GM19240 (cell line): Measurements from ENCODE around the gene USP44.
"Not testable (repeated sequence)": the region's sequence is repeated elsewhere in the genome, so short reads cannot be mapped to it uniquely, and the experiment has no call there.

Experiments
- DNase-seq: peaks from one replicate; pipeline ENCODE4 v3.0.0; 2011; ENCODE audit warnings: low spot score; ENCODE audit not compliant: insufficient read length

USP44 gene

DNA sequence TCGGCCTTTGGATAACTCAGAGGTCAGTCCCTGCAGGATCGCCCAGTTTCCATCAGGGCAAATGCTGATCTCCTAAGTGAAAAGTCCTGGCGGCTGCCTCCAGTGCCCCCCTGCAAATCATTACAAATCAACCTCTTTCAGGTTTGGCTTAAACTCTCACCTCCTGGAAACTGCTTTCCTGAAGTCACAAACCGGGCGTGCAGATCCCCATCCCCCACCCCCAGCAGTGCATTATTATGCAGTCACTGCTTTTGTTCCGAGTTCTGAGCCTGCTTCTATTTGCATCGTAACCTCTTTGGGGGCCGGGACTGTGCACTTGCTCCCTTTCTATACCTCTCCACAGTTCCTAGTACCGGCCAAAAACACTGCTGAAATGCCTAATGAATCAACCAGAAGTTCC, at the start of gene USP44:
Gene USP44, minus strand, starts transcription at position 172 of the 400 bp plus-strand sequence. CDS start 17,220 bp downstream, outside the sequence.
- DNase-seq = no peak

DNA sequence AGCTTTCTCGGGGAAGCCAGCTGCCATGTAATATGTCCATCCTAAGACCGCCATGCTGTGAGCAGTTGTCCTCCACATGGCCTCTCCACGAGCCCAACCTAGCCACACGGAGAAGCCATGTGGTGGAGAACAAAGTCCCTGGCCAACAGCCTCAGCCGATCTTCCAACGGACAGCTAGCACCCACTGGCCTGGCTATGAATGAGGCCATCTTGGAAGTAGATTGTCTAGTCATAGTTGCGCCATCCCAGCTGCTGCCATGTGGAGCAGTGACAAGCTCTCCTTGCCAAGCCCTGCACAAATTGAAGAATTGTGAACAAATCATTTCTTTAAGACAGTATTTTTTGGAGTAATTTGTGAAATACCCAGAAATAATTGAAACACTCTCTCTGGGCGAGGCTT, 49.3 kb upstream of the USP44 start:
- DNase-seq = no peak

DNA sequence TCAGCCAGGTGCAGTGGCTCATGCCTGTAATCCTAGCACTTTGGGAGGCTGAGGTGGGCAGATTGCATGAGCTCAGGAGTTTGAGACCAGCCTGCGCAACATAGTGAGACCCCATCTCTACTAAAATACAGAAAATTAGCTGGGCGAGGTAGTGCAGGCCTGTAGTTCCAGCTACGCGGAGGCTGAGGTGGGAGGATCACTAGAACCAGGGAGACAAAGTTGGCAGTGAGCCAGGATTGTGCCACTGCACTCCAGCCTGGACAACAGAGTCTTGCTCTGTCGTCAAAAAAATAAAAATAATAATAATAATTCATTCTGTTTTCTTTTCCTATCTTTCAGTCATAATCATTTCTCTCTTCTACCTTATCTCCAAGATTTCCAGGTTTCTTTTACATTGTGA, 48.6 kb upstream of the USP44 start:
- DNase-seq = no peak

- DNase-seq = no peak
Observed at GRCh38 chr12:95594136-95594535, 42.9 kb upstream of the USP44 start.

DNA sequence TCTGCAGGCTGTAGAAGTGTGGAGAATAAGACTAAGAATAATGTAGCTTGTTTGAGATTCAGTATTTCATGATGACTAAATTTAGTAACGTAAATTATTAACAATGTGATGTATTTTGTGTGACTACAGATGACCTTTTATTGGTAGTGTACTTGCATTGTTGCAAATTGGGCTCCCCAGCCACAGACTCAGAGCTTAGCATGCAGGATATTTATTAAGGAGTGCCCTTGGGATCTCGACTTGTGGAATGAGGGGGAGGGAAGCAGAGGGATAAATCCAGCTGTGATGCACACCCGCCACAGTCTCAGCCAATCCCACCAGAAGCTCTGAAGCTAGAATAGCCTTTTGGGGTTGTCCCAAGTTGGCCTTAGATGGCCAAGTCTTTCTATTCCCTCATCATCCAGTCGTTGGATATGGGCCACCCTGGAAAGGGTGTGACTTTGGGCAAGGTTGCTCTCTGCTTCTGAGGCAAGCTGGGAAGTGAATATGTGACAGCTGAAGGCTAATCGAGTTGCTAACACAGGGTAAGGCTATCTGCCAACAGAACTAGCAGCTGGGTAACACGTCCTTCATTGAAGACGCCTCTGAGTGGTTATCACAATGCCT, 42.1 kb upstream of the USP44 start:
- no peak for DNase-seq

GRCh38 chr12:95591731-95592130, 40.5 kb upstream of the USP44 start:
- DNase-seq = no peak

DNA sequence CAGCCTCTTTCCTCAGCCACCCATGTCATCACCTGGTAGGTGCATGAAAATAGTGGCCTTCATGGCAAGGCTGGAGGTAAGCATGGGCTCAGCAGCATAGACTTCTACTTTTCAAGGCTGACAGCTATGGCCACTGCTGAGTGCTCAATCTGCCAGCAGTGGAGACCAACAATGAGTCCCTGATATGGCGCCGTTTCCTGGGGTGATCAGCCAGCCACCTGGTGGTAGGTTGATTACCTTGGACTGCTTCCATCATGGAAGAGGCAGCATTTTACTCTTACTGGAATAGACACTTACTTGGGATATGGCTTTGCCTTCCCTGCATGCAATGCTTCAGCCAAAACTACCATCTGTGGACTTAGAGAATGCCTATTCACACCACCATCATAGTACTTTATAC, 39.5 kb upstream of the USP44 start:
- DNase-seq = no peak

DNA sequence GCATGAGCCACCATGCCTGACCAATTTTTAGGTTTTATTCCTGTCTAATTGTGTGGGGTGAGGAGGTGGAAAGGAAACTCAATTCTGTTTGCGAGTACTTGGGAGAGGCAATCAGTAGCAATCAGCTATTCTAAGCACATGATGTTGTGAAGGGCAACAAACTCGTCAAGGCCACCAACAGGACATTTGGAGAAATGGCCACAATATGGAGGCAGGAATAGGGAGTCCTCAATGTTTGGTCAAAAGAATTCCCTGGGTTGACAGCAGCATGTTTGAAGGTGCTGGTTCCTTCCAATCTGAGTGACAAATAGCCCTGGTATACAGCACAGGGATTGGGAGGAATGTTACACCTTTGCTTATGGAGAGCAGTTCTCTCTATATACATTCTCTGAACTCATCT, 32.7 kb upstream of the USP44 start:
- no peak for DNase-seq

DNA sequence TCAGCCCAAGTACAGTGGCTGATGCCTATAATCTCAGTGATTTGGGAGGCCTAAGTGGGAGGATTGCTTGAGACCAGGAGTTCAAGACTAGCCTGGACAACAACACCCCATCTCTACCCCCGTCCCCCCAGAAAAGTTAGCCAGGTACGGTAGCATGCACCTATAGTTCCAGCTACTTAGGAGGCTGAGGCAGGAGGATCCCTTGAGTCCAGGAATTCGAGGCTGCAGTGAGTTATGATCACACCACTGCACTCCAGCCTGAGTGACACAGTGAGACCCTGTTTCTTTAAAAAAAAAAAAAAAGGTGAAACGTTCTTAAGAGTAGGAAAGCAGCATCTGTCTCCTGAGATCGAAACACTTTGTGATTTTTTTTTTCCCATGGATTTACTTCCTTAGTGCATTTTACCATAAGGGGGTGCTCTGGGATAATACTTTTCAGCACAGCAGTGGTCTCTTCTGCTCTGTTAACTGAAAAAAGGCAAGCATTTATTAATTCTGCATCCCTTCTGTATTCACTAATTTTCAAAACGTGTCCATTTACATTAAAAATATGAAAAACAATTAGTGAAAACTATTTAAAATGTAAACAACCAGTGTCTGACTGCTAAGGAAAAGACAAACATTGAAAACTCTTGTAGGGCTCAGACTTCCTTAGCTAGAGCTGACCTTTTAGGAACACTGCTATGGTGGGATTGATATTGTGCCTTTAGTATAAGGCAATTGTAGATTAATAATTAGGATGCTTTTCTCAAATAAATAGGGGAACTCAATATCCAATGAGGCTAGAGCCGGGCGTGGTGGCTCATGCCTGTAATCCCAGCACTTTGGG, 31.2 kb upstream of the USP44 start:
- DNase-seq = no peak

- DNase-seq = no peak
Observed at GRCh38 chr12:95577820-95578219, 26.5 kb upstream of the USP44 start.

GRCh38 chr12:95574799-95575452, 23.6 kb upstream of the USP44 start:
- DNase-seq = no peak

- DNase-seq = no peak
Observed at GRCh38 chr12:95573951-95574576, 22.8 kb upstream of the USP44 start.

DNA sequence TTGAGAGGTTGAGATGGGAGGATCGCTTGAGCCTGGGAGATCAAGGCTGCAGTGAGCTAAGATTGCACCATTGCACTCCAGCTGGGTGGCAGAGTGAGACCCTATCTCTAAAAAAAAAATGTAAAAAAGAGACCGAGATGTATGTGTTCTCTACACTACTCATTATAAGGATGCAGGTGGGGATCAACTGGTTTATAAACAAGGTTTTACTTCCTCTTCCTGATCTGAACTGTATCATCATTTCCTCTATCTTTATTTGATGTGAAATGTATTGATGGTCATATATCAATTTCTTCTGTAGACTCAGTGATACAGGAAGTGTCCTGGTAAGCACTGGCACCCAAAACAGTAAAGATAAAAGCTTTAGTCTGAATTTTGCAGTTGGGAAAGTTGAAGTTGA, 20.1 kb upstream of the USP44 start:
- no peak for DNase-seq

DNA sequence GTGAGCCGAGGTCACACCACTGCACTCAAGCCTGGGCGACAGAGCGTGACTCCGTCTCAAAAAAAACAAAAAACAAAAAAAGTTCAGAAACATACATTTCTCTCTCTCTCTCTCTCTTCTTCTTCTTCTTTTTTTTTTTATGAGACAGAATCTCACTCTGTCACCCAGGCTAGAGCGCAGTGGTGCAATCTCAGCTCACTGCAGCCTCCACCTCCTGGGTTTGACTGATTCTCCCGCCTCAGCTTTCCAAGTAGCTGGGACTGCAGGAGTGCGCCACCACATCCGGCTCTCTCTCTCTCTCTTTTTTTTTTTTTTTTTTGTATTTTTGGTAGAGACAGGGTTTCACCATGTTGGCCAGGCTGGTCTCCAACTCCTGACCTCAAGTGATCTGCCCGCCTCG, 16.8 kb upstream of the USP44 start:
- not testable (repeated sequence) for DNase-seq

DNA sequence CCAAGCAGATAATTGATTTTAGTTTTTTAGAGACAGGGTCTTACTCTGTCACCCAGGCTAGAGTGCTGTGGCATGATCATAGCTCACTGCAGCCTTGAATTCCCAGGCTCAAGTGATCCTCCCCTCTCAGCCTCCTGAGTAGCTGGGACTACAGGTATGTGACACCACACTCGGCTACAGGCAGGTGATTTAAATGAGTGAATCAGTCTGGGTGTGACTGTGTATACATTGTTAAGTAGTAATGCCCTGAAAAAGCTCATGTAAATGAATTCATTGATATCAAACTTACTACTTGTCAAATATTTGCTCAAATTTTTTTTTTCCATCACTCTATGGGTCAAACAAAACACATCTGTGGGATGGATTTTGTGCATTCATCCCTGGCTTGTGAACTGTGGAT, 6.3 kb upstream of the USP44 start:
- DNase-seq = no peak

GRCh38 chr12:95554532-95555071, 3.3 kb upstream of the USP44 start:
- no peak for DNase-seq

DNA sequence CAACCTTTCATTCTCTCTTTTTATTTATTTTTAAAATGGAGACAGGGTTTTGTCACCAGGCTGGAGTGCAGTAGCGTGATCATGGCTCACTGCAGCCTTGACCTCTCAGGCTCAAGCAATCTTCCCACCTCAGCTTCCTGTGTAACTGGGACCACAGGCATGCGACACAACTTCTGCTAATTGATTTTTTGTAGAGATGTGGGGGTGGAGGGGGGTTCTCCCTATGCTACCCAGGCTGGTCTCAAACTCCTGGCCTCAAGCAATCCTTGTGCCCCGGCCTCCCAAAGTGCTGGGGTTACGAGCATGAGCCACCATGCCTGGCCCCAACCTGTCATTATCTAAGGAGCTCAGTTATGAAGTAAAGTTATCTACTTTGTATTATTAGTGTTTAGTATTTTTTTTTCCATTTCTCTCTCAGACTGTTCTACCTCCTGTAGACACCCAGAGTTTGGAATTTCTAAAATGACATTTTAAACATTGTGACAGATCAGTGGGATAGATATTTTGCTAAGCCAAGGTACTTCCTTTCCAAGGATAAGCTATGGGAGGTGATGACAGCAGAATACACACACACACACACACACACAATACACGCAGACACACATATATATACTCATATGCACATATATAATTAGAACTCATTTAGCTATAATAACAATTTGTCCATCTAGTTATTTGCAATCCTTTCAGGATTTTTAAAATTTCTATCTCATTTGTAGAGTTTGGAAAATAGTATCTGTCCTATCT, 2.1 kb upstream of the USP44 start:
- no peak for DNase-seq

- DNase-seq = no peak
Observed at GRCh38 chr12:95551913-95552516, 739 bp upstream of the USP44 start.

DNA sequence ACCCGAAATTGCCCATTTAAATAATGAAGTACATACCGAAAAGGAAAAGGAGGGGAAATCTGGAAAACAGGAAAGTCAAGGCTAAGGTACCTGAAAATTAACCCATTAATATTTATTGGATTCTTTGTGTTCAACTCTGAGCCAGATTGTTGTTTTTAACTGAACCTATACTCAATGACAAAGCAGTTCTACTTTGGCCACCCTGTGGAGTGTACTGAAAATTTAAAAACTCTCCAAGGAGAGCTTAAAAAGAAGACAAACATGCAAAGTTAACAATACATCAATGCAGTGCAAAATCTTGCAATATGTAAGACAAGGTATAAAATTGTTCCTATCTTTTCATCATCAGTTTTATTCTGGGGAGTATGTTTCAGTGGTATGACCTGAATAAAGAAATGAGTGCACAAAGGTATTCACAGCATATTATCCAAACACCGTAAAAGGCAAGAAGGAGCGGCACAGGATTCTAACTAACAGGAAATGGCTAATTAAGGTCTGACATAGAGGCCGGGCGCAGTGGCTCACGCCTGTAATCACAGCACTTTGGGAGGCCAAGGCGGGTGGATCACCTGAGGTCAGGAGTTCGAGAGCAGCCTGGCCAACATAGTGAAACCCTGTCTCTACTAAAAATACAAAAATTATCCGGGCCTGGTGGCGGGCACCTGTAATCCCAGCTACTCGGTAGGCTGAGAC, 1.7 kb downstream of the USP44 start:
- DNase-seq = no peak
